Endodermal cell (in vitro differentiated cells): ENCODE results near the gene RARG. TPM values are rescaled to one million over a fixed set of nuclear protein-coding genes. Genes with fewer than 3 reads are reported as not detected.

ENCODE experiments used
- DNase-seq: peaks from one replicate; pipeline ENCODE4 v3.0.0-alpha.2; 2017
- H3K27ac ChIP-seq: 2 replicates; pipeline ENCODE4 v1.5.1; 2013; ENCODE audit warnings: mild to moderate bottlenecking, low read depth, low read length, moderate library complexity
- H3K27me3 ChIP-seq: 2 replicates; pipeline ENCODE4 v1.6.1; 2013; ENCODE audit warnings: mild to moderate bottlenecking, low read length, moderate library complexity; ENCODE audit not compliant: insufficient read depth, control insufficient read depth, poor library complexity, severe bottlenecking
- H3K36me3 ChIP-seq: 2 replicates; pipeline ENCODE4 v1.7.0; 2013; ENCODE audit warnings: mild to moderate bottlenecking, low read length, moderate library complexity; ENCODE audit not compliant: control insufficient read depth, insufficient read depth
- H3K4me1 ChIP-seq: one replicate; pipeline ENCODE4 v1.7.0; 2013; ENCODE audit warnings: low read length; ENCODE audit not compliant: control insufficient read depth, insufficient read depth
- H3K4me3 ChIP-seq: 2 replicates; pipeline ENCODE4 v1.5.1; 2013; ENCODE audit warnings: mild to moderate bottlenecking, low read length, moderate library complexity
- H3K9ac ChIP-seq: 2 replicates; pipeline ENCODE4 v1.6.1; 2013; ENCODE audit warnings: mild to moderate bottlenecking, low read length, moderate library complexity; ENCODE audit not compliant: poor library complexity, severe bottlenecking; ENCODE audit errors: extremely low read depth
- H3K9me3 ChIP-seq: 2 replicates; pipeline ENCODE4 v1.6.1; 2013; ENCODE audit warnings: mild to moderate bottlenecking, low read length, moderate library complexity; ENCODE audit not compliant: control insufficient read depth
- H3K27ac Mint-ChIP-seq: 2 replicates; pipeline ENCODE4 v1.8.0; 2020; ENCODE audit warnings: mixed read lengths
- H3K27me3 Mint-ChIP-seq: 2 replicates; pipeline ENCODE4 v1.8.0; 2021; ENCODE audit warnings: mild to moderate bottlenecking, mixed read lengths; ENCODE audit not compliant: insufficient read depth
- H3K36me3 Mint-ChIP-seq: 2 replicates; pipeline ENCODE4 v1.8.0; 2020; ENCODE audit warnings: low read depth, mixed read lengths
- H3K4me1 Mint-ChIP-seq: 2 replicates; pipeline ENCODE4 v1.8.0; 2020; ENCODE audit warnings: mixed read lengths
- H3K4me3 Mint-ChIP-seq: 2 replicates; pipeline ENCODE4 v1.8.0; 2020; ENCODE audit warnings: mild to moderate bottlenecking, moderate library complexity, mixed read lengths
- H3K9me3 Mint-ChIP-seq: 2 replicates; pipeline ENCODE4 v1.8.0; 2020; ENCODE audit warnings: mild to moderate bottlenecking, mixed read lengths
- WGBS, 2 experiments: methylation state at CpG; one replicate each; pipeline versions ENCODE4 v1.1.5 to v1.1.7; 2013; ENCODE audit warnings: missing lambda C conversion rate in 2 of 2, mixed read lengths in 1 of 2; ENCODE audit not compliant: insufficient coverage in 1 of 2, insufficient read length in 1 of 2; 5-methylcytosine and 5-hydroxymethylcytosine counted together
- total RNA-seq, 2 donors: library from RNA; stranded (reverse); fragmentation: NEBNext Ultra II Directional in 1 of 2; extraction: Animal tissue kit (Norgen Biotek cat#: 25700) in 1 of 2; gene quantifications; 2 replicates in 1 of 2; 3 replicates in 1 of 2; pipeline ENCODE4 v1.2.1, GENCODE V29; 2021
- TF ChIP-seq, protein P1 (sequence below): fragments of 200-600 bp; sonication (generic); conservative IDR thresholded peaks from 2 replicates; pipeline ENCODE4 v1.5.0; 2021; ENCODE audit warnings: antibody characterized with exemption, mild to moderate bottlenecking

Gene RARG
- total RNA-seq, 2 donors from 2014 or later, result 19.5 to 26.8 TPM

DNA sequence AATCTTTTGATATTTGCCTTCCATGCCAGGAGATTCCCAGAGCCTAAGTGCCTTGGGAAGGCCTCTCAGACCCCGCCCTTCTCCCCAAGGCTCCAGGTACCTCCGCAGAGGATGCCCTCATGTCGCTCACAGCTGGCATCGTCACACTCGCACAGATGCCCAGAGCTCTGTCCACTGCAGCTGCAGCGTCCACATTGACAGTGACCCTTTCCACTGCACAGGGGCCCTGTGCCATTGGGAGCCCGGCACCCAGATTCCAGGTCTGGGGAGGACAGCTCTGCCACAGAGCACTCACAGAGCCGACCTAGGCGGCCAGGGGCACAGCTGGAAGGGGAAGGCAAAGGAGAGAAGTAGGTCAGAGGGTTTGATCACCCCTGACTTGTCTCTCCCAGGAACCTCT lies 39.0 kb downstream of the RARG start:
- Histone ChIP-seq H3K27me3 (peaks cover 27% of the 10 kb centered on the region), H3K9ac (no peak overlapping the region), H3K36me3 (peaks cover 16% of the 10 kb centered on the region), H3K27ac (no peak overlapping the region), H3K4me3 (no peak overlapping the region), H3K9me3 (no peaks in the 10 kb centered on the region), H3K4me1 (no peaks in the 10 kb centered on the region)
- DNase-seq, result peak; percentile 43
- peaks cover 52% of the 10 kb centered on the region for H3K27me3 Mint-ChIP-seq
- TF ChIP-seq, protein P1, sequence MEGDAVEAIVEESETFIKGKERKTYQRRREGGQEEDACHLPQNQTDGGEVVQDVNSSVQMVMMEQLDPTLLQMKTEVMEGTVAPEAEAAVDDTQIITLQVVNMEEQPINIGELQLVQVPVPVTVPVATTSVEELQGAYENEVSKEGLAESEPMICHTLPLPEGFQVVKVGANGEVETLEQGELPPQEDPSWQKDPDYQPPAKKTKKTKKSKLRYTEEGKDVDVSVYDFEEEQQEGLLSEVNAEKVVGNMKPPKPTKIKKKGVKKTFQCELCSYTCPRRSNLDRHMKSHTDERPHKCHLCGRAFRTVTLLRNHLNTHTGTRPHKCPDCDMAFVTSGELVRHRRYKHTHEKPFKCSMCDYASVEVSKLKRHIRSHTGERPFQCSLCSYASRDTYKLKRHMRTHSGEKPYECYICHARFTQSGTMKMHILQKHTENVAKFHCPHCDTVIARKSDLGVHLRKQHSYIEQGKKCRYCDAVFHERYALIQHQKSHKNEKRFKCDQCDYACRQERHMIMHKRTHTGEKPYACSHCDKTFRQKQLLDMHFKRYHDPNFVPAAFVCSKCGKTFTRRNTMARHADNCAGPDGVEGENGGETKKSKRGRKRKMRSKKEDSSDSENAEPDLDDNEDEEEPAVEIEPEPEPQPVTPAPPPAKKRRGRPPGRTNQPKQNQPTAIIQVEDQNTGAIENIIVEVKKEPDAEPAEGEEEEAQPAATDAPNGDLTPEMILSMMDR, result no peak
- WGBS, 2 experiments, result 95 to 100% methylated on average over 1 to 9 of the region's 9 CpGs
- H3K27ac Mint-ChIP-seq, result no peak overlapping the region
- peaks cover 15% of the 10 kb centered on the region for H3K36me3 Mint-ChIP-seq
- peaks cover 3% of the 10 kb centered on the region for H3K4me1 Mint-ChIP-seq
- no peaks in the 10 kb centered on the region for H3K9me3 Mint-ChIP-seq
- H3K4me3 Mint-ChIP-seq, result no peak overlapping the region

DNA sequence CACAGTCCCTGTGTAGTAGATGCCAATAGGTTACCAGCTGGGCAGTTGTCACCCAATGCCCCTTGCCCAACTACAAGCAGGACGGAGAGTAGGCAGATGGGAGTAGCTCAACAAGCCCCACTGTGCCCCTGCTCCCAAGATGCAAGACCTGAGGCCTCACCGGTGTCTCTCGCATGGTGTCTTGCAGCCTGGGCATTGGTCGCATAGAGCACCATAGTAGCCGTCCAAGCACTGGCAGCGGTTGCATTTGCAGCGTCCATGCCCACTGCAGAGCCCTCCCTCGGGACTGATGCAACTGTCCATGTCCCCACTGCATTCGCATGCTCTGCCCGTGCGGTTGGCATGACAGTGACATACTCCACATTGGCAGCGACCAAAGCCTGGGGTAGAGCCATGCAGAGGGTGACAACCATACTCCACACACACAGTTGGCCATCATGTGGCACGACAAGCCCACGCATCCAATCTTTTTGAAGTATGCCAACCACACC lies 39.4 kb downstream of the RARG start:
- TF ChIP-seq, protein P1, result no peak
- H3K9me3 Mint-ChIP-seq, result no peaks in the 10 kb centered on the region
- no peak overlapping the region for H3K27ac Mint-ChIP-seq
- H3K4me3 Mint-ChIP-seq, result no peak overlapping the region
- no peak overlapping the region for H3K27ac ChIP-seq
- H3K27me3 ChIP-seq, result peaks cover 22% of the 10 kb centered on the region
- peaks cover 20% of the 10 kb centered on the region for H3K36me3 Mint-ChIP-seq
- 95 to 100% methylated on average over 9 to 14 of the region's 14 CpGs for WGBS, 2 experiments
- H3K27me3 Mint-ChIP-seq, result peaks cover 48% of the 10 kb centered on the region
- H3K9ac ChIP-seq, result no peak overlapping the region
- no peak overlapping the region for H3K4me3 ChIP-seq
- H3K9me3 ChIP-seq, result no peaks in the 10 kb centered on the region
- peaks cover 21% of the 10 kb centered on the region for H3K36me3 ChIP-seq
- no peaks in the 10 kb centered on the region for H3K4me1 ChIP-seq
- no peak for DNase-seq
- peaks cover 3% of the 10 kb centered on the region for H3K4me1 Mint-ChIP-seq

DNA sequence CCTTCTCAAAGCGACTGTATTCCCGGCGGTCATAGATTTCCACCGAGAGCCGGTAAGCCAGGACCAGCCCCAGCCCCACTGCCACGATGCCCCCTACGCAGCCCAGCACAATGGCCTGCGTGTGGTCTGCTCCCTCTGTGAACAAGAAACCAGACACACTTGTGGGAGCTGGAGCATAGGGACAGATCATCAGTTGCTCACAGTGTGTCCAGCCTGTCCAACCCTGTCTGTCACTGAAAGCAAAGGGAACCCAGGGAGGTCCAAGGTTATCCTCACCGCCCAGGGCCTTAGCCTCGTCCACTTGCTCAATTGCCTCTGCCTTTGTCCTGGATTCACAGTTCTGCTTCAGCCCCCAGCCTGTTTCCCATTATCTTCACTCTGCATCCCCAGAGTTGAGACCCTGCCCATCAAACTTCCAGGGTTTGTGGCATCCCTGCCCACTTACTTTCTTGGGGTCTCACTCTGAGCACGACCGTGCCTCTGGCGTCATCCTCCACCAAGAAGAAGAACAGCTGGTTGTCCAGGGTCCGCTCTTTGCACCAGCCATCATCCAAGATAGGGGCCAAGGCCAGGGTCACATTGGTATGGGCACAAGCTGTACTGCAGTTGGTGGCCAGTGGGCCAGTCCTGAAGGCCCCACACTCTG lies 40.0 kb downstream of the RARG start:
- TF ChIP-seq, protein P1, result no peak
- no peak overlapping the region for H3K9ac ChIP-seq
- Mint-ChIP-seq H3K27me3 (peaks cover 44% of the 10 kb centered on the region), H3K4me1 (peaks cover 3% of the 10 kb centered on the region), H3K9me3 (no peaks in the 10 kb centered on the region), H3K4me3 (no peak overlapping the region), H3K36me3 (peaks cover 25% of the 10 kb centered on the region), H3K27ac (no peak overlapping the region)
- WGBS, 2 experiments, result 94 to 98% methylated on average over 10 to 14 of the region's 14 CpGs
- H3K4me3 ChIP-seq, result no peak overlapping the region
- peaks cover 26% of the 10 kb centered on the region for H3K36me3 ChIP-seq
- no peak overlapping the region for H3K27ac ChIP-seq
- DNase-seq, result no peak
- no peaks in the 10 kb centered on the region for H3K9me3 ChIP-seq
- no peaks in the 10 kb centered on the region for H3K4me1 ChIP-seq
- H3K27me3 ChIP-seq, result peaks cover 17% of the 10 kb centered on the region
